Limb (tissue), 2 donors: ENCODE data around the gene IRS2.

Source experiments
- DNase-seq, 2 donors: peaks; one replicate each; pipeline ENCODE4 v3.0.0-alpha.2; 2016; ENCODE audit errors: extremely low spot score in 2 of 2

IRS2 gene

DNA sequence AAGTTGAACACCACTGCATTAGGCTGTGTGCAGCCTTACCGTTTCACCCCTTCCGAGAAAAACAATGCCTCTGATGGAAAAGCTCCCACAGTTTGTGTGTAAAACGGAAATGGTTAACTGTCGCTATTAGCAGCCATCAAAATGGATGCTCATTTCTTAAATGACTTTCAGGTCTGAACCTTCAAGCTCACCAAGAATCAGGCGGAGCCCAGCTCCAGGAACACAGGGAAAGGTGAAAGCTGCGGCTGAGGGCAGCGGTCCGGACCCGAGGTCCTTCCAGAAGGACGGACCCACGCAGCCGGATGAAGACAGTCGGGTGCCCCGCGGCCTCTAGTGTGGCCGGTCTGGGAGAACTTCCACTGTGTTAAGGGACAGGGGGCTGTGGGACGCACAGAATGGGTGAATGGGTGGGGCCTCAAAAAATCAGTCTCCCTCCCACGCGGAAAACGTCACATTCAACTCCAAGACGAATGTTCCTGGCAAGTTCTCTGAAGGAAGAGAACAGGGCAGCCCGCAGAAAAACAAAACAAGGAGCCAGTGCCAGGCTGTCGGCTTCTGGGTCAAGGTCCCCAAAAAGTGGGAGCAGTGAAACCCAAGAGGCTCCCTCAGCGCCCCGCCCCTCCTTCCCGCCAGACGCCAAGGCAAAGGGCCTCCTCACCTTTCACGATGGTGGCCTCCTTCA is 4.9 kb downstream of the IRS2 start:
- DNase-seq: peak in 1 of 2 donors; percentile 39

DNA sequence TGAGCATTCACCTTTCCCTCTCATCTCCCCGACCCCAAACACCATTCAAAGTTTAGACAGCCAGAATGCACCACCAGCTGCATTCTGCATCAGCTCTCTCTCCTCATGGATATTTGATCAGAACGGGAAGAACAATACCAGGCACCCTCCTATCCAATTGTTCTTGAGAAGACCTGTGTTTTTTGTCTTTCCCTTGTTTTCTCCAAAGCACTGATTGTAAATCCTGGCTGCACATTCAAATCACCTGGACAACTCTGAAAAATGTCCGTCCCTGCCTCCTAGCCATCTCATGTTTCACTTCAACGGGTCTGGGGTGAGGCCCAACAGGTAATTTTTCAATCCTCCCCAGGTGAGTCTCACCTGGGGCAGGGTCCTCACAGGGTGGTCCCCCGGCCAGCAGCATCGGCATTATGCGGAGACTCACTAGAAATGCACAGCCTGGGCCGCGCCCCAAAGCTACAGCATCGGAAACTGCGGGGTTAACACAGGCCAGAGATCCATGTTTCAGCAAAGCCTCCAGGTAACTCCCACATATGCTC is 5.5 kb downstream of the IRS2 start:
- DNase-seq: no peak

DNA sequence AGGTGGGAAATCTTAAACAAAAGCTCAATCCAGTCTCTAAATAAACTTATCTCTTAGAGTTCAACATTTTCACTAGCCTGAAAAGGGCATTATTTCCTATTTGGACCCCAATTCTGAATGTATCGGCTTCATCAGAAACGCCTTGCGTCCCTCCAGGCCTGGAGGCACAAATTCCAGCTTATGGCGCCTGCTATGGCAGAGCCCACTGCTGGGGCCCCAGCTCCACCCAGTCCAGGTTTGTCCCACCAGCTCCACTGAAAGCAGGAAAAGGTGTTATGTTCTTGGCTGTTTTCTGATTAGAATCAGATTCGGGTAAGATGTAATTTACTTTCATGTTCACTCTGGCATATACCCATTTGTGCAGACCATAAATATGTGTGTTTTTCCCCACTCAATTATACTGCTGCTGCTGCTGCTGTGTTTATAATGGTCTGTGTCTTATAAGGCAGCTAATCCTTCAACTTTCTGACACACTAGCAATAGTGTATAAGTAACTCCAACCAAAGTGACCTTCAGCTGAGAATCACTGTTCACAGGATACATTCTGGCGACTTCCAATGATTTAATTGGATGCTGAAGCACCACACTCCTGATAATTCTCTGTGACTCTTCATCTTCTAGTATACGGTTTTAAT is 6.4 kb downstream of the IRS2 start:
- DNase-seq: no peak

DNA sequence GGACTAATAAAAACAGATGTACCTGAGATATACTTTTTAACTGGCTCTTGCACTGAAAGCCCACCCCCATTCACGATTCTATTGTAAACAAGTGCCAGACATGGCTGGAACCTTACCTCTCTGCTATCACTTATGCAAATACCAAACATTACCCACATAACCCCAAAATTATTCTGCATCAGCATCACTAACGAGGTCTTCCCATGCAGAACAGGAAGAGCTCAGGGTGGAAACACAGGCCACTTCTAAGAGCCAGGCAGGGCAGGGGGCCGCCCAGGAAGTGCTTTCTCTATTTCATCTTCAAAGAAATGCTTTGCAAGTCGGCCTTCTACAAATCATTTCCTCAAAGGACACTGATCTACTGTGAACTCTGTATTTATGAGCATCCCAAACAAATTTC is 7.3 kb downstream of the IRS2 start:
- no peak for DNase-seq

DNA sequence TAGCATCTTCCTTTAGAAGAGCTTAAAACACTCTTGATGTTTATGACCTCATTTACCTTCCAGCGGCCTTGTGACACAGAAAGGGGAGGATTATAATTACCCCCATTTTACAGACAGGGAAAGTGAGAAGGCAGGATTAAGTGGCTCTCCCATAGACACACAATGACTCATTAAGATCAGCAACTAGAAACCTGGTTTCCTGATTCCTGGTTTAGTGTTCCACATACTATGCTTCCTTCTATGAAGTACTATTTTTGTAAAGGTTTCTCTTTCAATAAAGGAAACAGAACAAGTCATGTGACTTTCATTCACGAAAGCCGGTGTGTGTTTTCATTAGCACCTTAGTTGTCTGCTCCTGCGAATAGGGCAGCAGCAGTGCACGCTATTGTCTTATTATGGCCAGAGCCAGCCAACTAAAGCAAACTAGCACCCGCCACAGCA is 8.3 kb downstream of the IRS2 start:
- DNase-seq: no peak

DNA sequence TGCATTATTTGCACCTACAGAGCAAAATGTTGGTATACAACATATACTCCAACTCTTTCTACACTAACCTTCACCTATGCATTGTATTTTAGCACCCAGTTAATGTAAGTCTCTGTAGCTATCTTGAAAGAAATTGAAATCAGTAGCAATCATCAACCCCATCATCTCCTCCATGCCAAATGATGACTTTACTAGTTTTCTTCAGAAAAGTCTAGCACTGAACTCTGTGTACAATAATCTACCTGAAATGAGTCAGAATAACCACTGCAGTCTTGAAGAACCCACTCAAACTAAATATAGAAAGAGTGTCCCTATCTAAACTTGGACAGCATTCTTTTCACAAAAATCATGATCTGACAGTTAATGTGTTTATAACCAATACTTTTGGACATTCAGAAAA is 9.8 kb downstream of the IRS2 start:
- DNase-seq: no peak

DNA sequence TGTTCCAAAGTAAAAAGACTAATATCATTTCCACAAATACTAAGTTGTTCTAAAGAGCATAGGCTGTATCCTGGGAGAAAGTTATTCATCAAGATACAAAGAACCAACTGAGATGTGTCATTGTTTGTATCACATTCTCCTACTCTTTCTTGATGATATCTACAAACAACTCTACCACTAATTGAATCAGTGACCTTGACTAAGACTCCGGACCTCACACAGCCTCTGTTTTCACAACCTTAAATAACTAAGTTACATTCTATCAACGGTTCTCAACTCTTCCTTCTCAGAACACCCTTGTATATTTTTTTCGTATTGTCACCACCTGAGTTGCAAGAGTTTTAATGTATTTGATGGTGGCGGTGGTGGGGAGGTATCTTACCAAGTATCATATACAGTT is 12.6 kb downstream of the IRS2 start:
- DNase-seq: no peak

DNA sequence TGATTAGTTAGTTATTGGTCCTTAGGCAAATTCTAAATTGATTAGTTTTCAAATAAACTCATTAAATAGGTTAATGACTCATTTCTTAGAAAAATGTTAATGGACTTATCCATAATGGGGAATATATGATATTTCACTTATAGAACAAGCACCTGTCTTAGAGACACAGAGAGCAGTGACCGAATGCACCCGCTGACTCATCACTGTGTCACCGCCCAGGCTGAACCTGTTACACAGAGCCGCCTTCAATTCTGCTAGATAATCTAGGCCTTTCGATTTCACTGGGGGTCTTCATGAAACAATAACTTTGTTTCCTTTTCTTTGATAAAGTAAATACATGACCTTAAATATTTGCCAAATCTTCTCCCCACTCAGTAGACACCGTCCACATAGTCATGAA is 13.1 kb downstream of the IRS2 start:
- DNase-seq: no peak

DNA sequence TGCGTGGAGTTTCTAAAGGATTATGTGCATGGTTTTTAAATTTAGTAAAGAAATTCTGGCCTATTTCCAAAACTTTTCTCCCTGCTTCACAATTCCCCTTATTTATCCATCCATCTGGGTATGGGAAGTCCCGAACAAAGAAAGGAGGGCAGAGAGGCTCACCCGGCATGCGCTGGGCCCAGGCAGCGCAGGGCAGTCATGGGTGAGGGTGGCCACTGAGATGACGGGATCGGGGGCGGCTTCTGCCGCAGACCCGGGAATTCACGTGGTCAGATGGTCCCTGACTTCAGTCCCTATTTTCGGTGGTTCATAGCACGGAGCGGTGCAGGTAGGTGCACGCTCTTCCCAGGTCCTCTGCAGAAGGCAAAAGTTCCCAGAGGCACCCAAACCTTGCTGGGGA is 14.5 kb downstream of the IRS2 start:
- DNase-seq: no peak

DNA sequence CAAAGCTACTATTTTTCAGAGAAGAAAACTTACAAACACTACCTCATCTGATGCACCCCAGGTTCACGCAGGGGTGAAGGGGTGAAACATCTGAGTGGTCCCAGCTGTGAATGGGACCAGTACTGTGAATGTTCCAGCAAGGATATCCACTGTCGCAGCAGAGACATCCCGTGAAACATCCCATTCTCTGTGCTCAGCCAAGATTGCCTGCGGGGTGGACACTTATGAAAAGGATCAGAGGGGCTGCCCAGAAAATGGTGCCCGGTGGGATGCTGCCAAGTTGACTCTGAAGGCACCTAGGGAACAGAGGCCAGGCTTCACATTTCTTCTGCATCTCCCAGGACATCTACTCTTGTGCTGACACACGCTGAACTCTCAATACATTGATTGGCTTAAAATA is 15.9 kb downstream of the IRS2 start:
- DNase-seq: no peak

DNA sequence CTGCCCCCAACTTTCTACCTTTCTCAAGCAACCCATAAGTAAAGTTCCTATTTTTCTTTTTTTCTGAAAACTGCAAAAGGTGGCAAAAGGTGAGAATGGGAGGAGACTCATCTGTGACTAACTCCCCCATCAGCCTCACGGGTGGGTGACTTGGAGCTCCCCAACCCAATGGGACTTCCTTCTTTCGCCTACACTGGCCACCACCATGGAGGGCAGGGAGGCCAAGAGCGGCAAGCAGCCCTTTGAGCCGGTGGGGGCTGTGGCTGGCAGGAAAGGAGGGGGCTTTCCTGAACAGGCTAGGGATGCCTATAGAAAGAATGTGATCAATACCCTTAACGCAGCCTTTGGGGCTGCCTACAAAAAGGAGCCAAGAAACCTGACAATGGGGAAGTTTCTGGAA is 16.5 kb downstream of the IRS2 start:
- DNase-seq: no peak

DNA sequence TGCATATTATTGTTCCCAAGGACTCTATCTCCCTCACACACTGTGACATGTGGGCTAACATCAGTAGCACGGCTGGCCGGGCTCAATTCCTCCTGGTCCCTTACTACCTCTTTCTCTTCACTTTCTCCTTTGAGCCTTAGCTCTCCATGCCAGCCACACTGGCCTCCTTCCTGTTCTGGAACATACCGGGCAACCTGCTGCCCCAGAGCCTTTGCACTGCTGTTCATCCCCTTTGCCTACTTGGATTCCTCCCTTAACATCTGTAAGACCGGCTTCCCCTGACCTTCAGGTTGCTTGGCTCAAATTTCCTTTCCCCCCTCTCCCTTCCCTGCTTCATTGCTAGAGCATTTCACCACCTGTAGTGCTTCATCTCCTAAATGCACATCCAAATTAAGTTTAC is 17.1 kb downstream of the IRS2 start:
- DNase-seq: no peak

DNA sequence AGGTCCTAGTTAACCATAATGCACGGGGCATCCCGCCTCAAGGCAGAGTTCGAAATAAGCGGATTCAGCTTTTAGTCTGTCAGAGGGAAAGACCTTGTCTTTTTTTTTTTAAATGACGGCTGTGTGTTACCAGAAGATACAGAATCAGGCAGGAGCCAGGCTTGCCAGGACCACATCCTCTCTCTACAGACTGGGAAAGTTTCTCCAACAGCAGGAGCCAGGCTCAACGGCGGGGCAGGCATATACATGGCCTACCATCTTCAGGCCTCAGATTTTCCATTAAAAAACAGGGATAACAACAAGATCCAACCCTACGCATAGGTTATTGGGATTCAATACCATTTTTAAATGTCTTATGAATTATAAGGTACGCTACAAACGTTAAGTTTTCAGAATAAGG is 17.8 kb downstream of the IRS2 start:
- no peak for DNase-seq

DNA sequence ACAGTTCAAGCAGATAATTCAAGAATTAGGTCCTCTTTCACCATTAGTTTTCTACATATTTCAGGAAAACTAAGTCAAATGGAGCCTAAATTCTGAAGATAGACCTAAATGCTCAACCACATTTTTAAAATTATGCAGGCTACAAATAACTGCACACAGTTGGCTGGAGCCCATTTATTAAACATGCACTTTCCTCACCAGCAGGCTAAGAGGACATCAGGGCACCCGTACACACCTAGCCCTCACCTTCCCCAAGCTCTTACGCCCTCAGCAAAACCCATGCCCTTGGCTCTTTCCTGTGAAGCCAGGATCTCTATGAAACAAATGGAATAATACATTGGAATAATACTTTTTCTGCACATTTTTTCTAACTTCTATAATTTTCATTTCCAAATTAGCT is 18.2 kb downstream of the IRS2 start:
- DNase-seq: no peak

DNA sequence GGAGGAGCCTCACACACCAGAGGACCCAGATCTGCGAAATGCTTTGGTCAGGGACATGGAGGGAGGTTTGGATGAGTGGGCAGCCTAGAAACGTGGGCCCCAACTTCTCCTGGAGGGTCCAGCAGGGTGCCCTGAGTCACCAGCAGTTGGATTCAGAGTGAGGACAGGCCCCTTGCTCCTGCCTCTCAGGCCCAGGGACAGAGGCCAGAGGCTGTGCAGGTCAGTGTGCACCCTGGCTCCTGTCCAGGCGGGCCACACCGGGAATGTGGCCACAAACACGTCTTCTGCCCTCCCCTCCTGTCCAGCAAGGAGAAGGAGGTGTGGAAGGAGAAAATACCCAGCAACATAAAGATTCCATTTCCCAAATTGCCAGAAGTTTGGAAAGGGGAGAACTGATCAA is 19.4 kb downstream of the IRS2 start:
- no peak for DNase-seq

DNA sequence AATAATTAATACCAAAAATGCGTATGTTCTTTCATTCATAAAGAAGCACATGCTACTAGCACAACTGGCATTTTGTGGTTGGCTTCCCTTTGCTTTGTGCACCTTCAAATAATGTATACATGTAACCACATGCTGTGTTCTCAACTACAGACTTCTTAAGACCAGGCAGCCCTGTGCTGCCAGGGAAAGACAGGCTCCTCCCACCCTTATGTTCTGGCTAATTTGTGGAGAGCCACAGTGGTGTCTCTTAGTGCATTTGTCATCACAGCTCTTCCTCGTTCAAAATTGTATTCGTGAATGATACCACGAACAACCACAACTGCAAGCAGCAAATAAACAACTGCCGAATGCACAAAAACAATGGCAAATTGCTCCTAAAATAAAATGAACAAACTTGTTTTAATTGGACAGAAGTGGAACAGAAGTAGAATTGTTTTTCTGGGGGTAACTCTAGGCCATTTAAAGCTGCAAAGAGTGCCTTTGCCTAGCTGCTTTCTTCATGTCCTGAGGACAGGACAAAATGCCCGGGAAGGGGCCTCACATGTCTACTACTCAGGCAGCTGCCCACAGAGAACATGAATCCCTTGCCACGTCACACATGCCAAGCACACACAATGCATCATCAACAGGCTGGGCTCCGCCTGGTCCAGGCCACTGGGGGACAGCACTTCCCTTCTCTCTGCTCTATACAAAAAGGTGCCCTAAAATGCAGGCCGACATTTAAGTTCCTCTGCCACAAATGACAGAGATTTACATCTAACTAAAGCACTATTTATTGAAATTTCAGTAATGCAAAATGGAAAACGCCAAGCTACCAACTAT is 21.7 kb downstream of the IRS2 start:
- no peak for DNase-seq

DNA sequence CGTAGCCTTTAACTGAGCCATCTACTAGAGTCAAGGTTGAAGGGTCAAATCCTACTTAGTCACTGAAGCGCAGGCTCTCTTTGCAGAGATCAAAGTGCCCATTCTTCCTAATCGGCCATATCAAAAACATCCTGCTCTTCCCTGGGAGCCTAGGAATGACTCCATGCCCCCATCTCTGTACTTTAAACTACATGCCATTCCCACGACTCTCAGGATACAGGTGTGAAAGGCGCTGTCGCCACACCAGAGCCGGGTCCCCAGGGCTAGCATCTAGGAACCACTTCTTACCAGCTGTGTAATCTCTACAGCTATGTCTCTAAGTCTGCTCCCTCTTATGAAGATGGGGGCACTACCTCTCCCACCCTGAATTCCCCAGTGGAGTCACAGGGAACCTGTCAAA is 22.3 kb downstream of the IRS2 start:
- no peak for DNase-seq

DNA sequence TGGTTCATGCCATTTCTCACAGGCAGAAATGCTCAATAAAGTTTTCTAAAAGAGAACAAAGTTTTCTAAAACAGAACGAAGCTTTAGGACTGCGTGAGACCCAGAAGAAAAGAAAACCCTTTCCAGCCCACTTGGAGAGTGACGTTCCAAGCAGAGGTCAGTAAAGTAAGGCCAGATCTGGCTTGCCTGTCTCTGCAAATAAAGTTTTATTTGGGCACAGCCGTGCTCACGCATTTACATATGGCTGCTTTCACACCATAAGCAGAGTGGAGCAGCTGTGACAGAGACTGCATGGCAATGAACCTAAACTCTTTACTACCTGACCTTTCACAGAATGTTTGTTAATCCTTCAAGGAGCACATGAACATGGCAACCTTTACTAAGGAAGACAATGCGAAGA is 23.6 kb downstream of the IRS2 start:
- DNase-seq: no peak

DNA sequence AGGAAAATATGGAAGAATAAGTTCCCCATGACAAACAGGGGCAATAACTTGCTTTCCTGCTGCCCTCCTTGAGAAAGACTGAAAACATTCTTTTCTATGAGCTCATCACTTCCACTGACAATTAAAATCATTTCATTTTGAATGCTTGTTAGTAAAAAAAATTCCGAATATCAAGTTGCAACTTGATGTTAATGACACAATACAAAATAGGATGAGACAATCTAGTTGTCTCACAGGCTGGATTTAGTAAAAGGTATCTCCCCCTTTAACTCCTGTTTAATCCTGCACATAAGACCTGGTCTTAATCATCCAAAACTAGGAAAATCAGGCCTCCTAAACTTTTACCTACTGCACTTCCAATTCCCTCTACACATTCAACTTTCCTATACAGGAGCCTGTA is 24.7 kb downstream of the IRS2 start:
- no peak for DNase-seq

DNA sequence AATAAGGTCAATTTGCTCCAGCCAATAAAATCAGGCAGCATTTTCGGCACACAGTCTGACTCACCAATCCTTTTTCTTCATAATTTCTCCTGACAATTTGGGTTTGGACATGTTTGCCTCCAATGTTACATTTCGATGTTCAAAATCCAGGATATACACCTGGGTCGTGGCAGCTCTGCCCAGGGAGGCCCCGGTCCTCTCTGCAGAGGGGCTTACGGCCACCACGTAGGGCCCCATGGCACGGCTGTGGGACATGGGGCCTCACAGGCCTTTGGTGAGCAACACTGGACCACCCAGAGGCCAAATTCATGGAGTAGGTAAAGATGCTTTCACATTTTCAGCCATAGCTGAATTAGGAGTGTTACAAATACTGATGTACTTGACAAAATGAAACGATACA is 25.4 kb downstream of the IRS2 start:
- DNase-seq: no peak

DNA sequence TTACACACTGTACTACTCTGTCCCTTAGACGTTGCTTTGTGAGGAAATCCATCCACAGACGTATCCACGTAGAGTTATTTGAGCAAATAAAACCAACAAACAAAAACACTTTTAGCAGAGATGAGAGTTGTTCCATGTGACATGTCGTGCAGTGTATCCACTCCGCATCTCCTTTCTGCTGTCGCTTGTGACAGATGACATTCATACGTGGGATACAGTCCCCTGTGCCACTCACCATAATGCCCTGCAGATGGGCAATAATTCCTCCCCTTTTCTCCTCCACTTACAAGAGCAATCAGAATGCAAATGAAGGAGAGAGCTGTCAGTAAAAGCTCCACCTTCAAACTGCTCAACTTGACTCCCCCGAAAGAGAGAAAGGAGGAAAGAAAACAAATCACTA is 26.0 kb downstream of the IRS2 start:
- DNase-seq: no peak

DNA sequence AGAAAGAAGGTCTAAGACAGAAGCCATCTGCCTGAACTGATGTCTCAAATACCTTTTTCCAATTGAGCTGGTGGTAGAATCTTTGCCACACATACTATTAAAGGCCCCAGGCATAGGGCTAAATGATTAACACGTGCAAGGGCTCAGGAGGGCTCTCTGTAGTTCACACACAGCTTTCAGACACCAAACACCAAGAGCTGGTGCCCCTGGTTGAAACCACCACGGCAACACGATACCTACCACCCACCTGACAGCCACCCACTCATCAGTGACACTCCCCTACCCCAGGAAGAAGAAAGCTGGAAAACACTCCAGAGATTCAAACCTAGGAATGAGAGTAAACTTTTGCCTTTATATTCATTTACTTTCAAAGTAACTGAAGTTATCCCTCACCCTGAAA is 26.8 kb downstream of the IRS2 start:
- no peak for DNase-seq
